Mononuclear cell (primary cell): ENCODE data around the gene PSMA8. TPM values are rescaled to one million over a fixed set of nuclear protein-coding genes. Genes with fewer than 3 reads are reported as not detected.
"Not testable (repeated sequence)": the region's sequence is repeated elsewhere in the genome, so short reads cannot be mapped to it uniquely, and the experiment has no call there.

Source experiments
- H3K27me3 ChIP-seq: 2 replicates; pipeline ENCODE4 v1.6.0; 2011; ENCODE audit warnings: low read length, control low read depth; ENCODE audit not compliant: insufficient read depth
- H3K4me1 ChIP-seq: 2 replicates; pipeline ENCODE4 v1.5.1; 2011; ENCODE audit warnings: mild to moderate bottlenecking, low read length, control low read depth; ENCODE audit not compliant: insufficient read depth
- H3K4me3 ChIP-seq: 2 replicates; pipeline ENCODE4 v1.5.1; 2011; ENCODE audit warnings: mild to moderate bottlenecking, low read length, moderate library complexity
- H3K9me3 ChIP-seq: 2 replicates; pipeline ENCODE4 v1.5.1; 2011; ENCODE audit warnings: low read depth, mild to moderate bottlenecking, control low read depth, low read length
- total RNA-seq: library from RNA; depleted of rRNA; stranded (reverse); fragments of >200 nt; gene quantifications from one replicate; pipeline ENCODE4 v1.2.3, GENCODE V29; 2012

Gene PSMA8
- total RNA-seq, 1 donor: 0.42 TPM

DNA sequence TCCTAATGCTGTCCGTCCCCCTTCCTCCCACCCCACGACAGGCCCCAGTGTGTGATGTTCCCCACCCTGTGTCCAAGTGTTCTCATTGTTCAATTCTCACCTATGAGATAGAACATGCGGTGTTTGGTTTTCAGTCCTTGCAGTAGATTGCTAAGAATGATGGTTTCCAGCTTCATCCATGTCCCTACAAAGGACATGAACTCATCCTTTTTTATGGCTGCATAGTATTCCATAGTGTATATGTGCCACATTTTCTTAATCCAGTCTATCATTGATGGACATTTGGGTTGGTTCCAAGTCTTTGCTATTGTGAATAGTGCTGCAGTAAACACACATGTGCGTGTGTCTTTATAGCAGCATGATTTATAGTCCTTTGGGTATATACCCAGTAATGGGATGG lies 105.0 kb downstream of the PSMA8 start:
- H3K4me3 ChIP-seq, H3K9me3 ChIP-seq, H3K4me1 ChIP-seq, H3K27me3 ChIP-seq: not testable (repeated sequence)

DNA sequence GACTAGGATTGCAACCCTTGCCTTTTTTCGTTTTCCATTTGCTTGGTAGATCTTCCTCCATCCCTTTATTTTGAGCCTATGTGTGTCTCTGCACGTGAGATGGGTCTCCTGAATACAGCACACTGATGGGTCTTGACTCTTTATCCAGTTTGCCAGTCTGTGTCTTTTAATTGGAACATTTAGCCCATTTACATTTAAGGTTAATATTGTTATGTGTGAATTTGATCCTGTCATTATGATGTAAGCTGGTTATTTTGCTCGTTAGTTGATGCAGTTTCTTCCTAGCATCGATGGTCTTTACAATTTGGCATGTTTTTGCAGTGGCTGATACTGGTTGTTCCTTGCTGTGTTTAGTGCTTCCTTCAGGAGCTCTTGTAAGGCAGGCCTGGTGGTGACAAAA lies 108.7 kb downstream of the PSMA8 start:
- H3K27me3 ChIP-seq, H3K4me3 ChIP-seq, H3K9me3 ChIP-seq: not testable (repeated sequence)

More for the DNA sequence above, 108.7 kb downstream of the PSMA8 start:
- not testable (repeated sequence) for H3K4me1 ChIP-seq

Other genes with a start within 250 kb of the PSMA8 start
- 85.8 TPM for gene SS18, start 43.3 kb upstream of the PSMA8 start, total RNA-seq
- gene TAF4B, start 92.6 kb downstream of the PSMA8 start, total RNA-seq: 28.1 TPM